Stomach (tissue), 9 donors: ENCODE results near the gene ACAD11. TPM values are rescaled to one million over a fixed set of nuclear protein-coding genes. Genes with fewer than 3 reads are reported as not detected.

Experiments
- DNase-seq, 2 donors: peaks; one replicate each; pipeline versions ENCODE4 v3.0.0 to v3.0.0-alpha.2; 2013 to 2019
- H3K27ac ChIP-seq, 5 donors: fragments of 200-600 bp in 4 of 5; sonication (generic) in 4 of 5; one replicate each; pipeline ENCODE4 v1.5.1; 2013 to 2019; ENCODE audit warnings: mild to moderate bottlenecking in 1 of 5, moderate library complexity in 1 of 5
- H3K27me3 ChIP-seq, 3 donors: fragments of 200-600 bp; sonication (generic); one replicate each; pipeline ENCODE4 v1.5.1; 2017 to 2019; ENCODE audit warnings: mixed run types in 1 of 3
- H3K36me3 ChIP-seq, 4 donors: fragments of 200-600 bp; sonication (generic); 1 replicate in 3 of 4; 2 replicates in 1 of 4; pipeline ENCODE4 v1.5.1; 2016 to 2019
- H3K4me1 ChIP-seq, 4 donors: fragments of 200-600 bp; sonication (generic); one replicate each; pipeline ENCODE4 v1.5.1; 2016 to 2019
- H3K4me3 ChIP-seq, 4 donors: fragments of 200-600 bp; sonication (generic) in 3 of 4; one replicate each; pipeline ENCODE4 v1.5.1; 2016 to 2019; ENCODE audit warnings: mild to moderate bottlenecking in 1 of 4
- H3K9me3 ChIP-seq, 4 donors: fragments of 200-600 bp; sonication (generic); one replicate each; pipeline ENCODE4 v1.5.1; 2016 to 2019
- EP300 ChIP-seq: sonication (generic); formaldehyde crosslinking; IDR thresholded peaks from one replicate; pipeline ENCODE4 v1.6.1; 2017; ENCODE audit warnings: antibody characterized with exemption
- POLR2A ChIP-seq, 4 donors: fragments of 450-650 bp; IDR thresholded peaks; one replicate each; pipeline ENCODE4 v1.6.1; 2016; ENCODE audit warnings: antibody characterized with exemption in 4 of 4, control low read depth in 2 of 4, mild to moderate bottlenecking in 1 of 4, moderate library complexity in 1 of 4
- POLR2AphosphoS5 ChIP-seq, 3 donors: sonication (generic); formaldehyde crosslinking; IDR thresholded peaks; one replicate each; pipeline ENCODE4 v1.6.1; 2016; ENCODE audit warnings: antibody characterized with exemption in 3 of 3
- WGBS, 5 donors: extraction: QIAGEN DNeasy Blood & Tissue Kit in 3 of 5; methylation state at CpG; one replicate each; pipeline versions ENCODE4 v1.1.5 to v1.1.7; 2013 to 2018; 5-methylcytosine and 5-hydroxymethylcytosine counted together
- intact Hi-C: fragments of 100-400 bp; cut with DNase I; formaldehyde crosslinking; loops from one replicate; pipeline ENCODE4 v1.15.1; 2023; ENCODE audit warnings: low total_unique reads
- polyA plus RNA-seq, 3 donors: library from polyadenylated mRNA; stranded (reverse); fragments of 200-250 nt; gene quantifications; one replicate each; pipeline ENCODE4 v1.2.3, GENCODE V29; 2013
- total RNA-seq, 5 donors: library from RNA; depleted of rRNA; stranded (reverse); fragments of >200 nt; gene quantifications; one replicate each; pipeline versions ENCODE4 v1.1.0 to v1.2.3, GENCODE V29; 2014 to 2016
- TF ChIP-seq, protein P1 (sequence below), 7 experiments: fragments of 450-650 bp in 4 of 7; fragments of 200-600 bp in 3 of 7; sonication (generic) in 3 of 7; IDR thresholded peaks; one replicate each; pipeline ENCODE4 v1.5.1; 2016 to 2019; ENCODE audit warnings: antibody characterized with exemption in 7 of 7, control low read depth in 2 of 7, mild to moderate bottlenecking in 1 of 7
- donor health status: healthy with polysubstance abuse.
- donor health status: Bipolar disorder and iron deficiency.
- donor health status: healthy.

ACAD11 gene
- total and polyA plus RNA-seq, 8 donors, result 2.6 to 137 (median 26.2) TPM

DNA sequence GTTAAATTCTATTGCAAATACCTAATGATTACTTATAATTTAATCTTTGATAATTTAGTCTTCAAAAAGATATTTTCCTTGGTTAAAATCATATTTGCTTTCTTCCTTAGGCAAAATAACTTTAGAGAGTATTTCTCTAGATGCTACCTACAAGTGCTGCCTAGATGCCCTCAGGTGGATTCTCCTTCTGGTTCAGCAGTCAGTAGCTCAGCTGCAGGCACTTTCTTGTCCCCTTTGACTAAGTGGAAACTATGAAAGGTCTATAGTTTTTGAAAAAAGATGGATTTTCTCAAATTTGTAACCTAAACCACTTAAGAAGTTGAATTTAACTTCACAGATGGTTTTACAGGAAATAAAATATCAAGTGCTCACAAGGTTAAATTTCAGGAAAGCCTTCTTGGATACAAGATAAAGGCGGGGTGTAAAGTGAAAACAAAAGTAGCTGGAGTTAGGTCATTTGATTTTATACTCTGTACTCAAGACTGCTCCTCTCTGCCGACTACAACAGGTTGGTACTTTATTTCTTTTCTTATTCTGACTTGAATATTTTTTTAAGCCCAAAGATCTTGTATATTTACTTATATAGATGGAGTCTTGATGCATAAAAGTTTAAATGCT, 62.7 kb downstream of the ACAD11 start, which contains the start of gene ACKR4:
TSS of gene ACKR4 (plus strand) at position 455 of the 618 bp plus-strand sequence. CDS start 3,128 bp downstream, outside the sequence.
- intact Hi-C loops, result no loop called here
- 23 to 33% (median 27%) methylated on average over 2 of the region's 2 CpGs for WGBS, 5 donors
- peak in 1 of 2 donors; percentile 51 for DNase-seq
- Histone ChIP-seq H3K4me3 (peak within 1 kb of the TSS in 3 of 4 donors; percentile 12 to 25 (median 23)), H3K27me3 (no peaks in the 10 kb centered on the region), H3K9me3 (no peaks in the 10 kb centered on the region), H3K27ac (peak within 1 kb of the TSS in 4 of 5 donors; percentile 5 to 60 (median 42)), H3K4me1 (peaks cover 0 to 13% (median 0%) of the 10 kb centered on the region in 4 donors), H3K36me3 (peaks cover 0 to 18% (median 10%) of the 10 kb centered on the region in 4 donors)
- no peak for TF ChIP-seq EP300
- TF ChIP-seq POLR2A (IDR thresholded peaks at IDR 0.05), result no peak
- TF ChIP-seq POLR2AphosphoS5 (IDR thresholded peaks at IDR 0.05), result no peak

- intact Hi-C loops, result no loop called here
- H3K27me3 ChIP-seq, result no peaks in the 10 kb centered on the region
- H3K9me3 ChIP-seq, result no peaks in the 10 kb centered on the region
- H3K27ac ChIP-seq, result peak overlapping the region in 1 of 5 donors; percentile 53
- DNase-seq, result no peak
- peaks cover 0 to 13% (median 0%) of the 10 kb centered on the region in 4 donors for H3K4me1 ChIP-seq
- H3K36me3 ChIP-seq, result peaks cover 0 to 18% (median 10%) of the 10 kb centered on the region in 4 donors
- TF ChIP-seq EP300 (no peak), POLR2AphosphoS5 (IDR thresholded peaks at IDR 0.05) (no peak), POLR2A (IDR thresholded peaks at IDR 0.05) (no peak)
- TF ChIP-seq, protein P1, sequence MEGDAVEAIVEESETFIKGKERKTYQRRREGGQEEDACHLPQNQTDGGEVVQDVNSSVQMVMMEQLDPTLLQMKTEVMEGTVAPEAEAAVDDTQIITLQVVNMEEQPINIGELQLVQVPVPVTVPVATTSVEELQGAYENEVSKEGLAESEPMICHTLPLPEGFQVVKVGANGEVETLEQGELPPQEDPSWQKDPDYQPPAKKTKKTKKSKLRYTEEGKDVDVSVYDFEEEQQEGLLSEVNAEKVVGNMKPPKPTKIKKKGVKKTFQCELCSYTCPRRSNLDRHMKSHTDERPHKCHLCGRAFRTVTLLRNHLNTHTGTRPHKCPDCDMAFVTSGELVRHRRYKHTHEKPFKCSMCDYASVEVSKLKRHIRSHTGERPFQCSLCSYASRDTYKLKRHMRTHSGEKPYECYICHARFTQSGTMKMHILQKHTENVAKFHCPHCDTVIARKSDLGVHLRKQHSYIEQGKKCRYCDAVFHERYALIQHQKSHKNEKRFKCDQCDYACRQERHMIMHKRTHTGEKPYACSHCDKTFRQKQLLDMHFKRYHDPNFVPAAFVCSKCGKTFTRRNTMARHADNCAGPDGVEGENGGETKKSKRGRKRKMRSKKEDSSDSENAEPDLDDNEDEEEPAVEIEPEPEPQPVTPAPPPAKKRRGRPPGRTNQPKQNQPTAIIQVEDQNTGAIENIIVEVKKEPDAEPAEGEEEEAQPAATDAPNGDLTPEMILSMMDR (IDR thresholded peaks at IDR 0.05), result no peak
- no peak overlapping the region for H3K4me3 ChIP-seq
These were observed 63.3 kb downstream of the ACAD11 start for GRCh38 chr3:132596326-132596725.

GRCh38 chr3:132595014-132595413, 64.6 kb downstream of the ACAD11 start:
- Histone ChIP-seq H3K27ac (no peak overlapping the region), H3K9me3 (no peaks in the 10 kb centered on the region), H3K4me1 (peaks cover 0 to 13% (median 0%) of the 10 kb centered on the region in 4 donors), H3K4me3 (no peak overlapping the region), H3K36me3 (peaks cover 0 to 18% (median 10%) of the 10 kb centered on the region in 4 donors), H3K27me3 (no peaks in the 10 kb centered on the region)
- TF ChIP-seq, protein P1 (IDR thresholded peaks at IDR 0.05), result no peak
- TF ChIP-seq EP300, result no peak
- TF ChIP-seq POLR2A (IDR thresholded peaks at IDR 0.05), result no peak
- no peak for TF ChIP-seq POLR2AphosphoS5 (IDR thresholded peaks at IDR 0.05)
- no peak for DNase-seq
- intact Hi-C loops, result no loop called here

DNA sequence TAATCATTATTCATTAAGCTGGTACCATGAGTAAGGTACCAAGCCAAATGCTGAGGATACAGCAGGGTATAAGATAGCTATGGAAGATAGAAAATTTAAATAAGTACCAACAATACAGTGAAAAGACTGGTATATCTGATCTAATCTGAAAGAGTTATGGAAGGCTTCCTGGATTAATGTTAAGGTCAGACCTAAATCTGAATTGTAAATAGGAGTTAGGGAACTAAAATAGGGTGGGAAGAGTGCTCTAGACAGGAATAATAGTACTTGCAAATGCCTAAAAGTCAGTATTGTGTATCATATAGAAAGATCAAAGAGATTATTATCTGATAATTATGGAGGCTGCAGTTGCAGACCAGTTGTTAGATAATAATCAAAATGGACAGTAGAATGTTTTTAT, 65.1 kb downstream of the ACAD11 start:
- TF ChIP-seq EP300, result no peak
- TF ChIP-seq POLR2AphosphoS5 (IDR thresholded peaks at IDR 0.05), result no peak
- TF ChIP-seq, protein P1 (IDR thresholded peaks at IDR 0.05), result no peak
- TF ChIP-seq POLR2A (IDR thresholded peaks at IDR 0.05), result no peak

DNA sequence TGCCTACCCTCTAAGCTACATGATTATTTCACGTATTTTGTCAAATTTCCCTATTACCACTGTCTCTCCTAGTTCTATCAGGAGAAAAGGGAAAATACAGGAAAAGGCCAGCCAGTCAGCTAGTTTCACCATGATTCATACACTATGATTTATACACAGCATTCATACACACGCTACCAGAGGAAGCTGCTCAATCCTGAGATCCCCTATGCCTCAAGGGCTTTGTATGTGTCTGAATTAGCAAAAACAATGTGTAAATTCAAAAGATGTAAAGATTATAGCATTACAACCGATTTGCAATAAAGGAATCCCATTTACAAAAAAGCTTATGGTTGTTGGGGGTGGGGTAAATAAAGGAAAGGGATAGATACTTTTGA, 65.7 kb downstream of the ACAD11 start:
- H3K27me3 ChIP-seq, result no peaks in the 10 kb centered on the region
- peaks cover 0 to 12% (median 0%) of the 10 kb centered on the region in 4 donors for H3K4me1 ChIP-seq
- intact Hi-C loops, result no loop called here
- H3K9me3 ChIP-seq, result no peaks in the 10 kb centered on the region
- no peak overlapping the region for H3K27ac ChIP-seq
- H3K4me3 ChIP-seq, result no peak overlapping the region
- TF ChIP-seq POLR2A (IDR thresholded peaks at IDR 0.05), result no peak
- no peak for TF ChIP-seq EP300
- no peak for TF ChIP-seq POLR2AphosphoS5 (IDR thresholded peaks at IDR 0.05)
- TF ChIP-seq, protein P1 (IDR thresholded peaks at IDR 0.05), result no peak
- no peak for DNase-seq
- WGBS, 5 donors, result 62 to 89% (median 76%) methylated on average over 3 of the region's 3 CpGs
- H3K36me3 ChIP-seq, result peaks cover 0 to 18% (median 7%) of the 10 kb centered on the region in 4 donors

More for the DNA sequence above, 65.1 kb downstream of the ACAD11 start:
- H3K27me3 ChIP-seq, result no peaks in the 10 kb centered on the region
- H3K4me1 ChIP-seq, result peaks cover 0 to 13% (median 0%) of the 10 kb centered on the region in 4 donors
- no peak for DNase-seq
- H3K36me3 ChIP-seq, result peaks cover 0 to 18% (median 10%) of the 10 kb centered on the region in 4 donors
- H3K27ac ChIP-seq, result no peak overlapping the region
- H3K9me3 ChIP-seq, result no peaks in the 10 kb centered on the region
- intact Hi-C loops, result no loop called here
- H3K4me3 ChIP-seq, result no peak overlapping the region
